Eye (tissue), 1 donor: ENCODE results near the gene FGFR4.

Source experiments
- DNase-seq: peaks from one replicate; pipeline ENCODE4 v3.0.0-alpha.2; 2015

FGFR4 gene

DNA sequence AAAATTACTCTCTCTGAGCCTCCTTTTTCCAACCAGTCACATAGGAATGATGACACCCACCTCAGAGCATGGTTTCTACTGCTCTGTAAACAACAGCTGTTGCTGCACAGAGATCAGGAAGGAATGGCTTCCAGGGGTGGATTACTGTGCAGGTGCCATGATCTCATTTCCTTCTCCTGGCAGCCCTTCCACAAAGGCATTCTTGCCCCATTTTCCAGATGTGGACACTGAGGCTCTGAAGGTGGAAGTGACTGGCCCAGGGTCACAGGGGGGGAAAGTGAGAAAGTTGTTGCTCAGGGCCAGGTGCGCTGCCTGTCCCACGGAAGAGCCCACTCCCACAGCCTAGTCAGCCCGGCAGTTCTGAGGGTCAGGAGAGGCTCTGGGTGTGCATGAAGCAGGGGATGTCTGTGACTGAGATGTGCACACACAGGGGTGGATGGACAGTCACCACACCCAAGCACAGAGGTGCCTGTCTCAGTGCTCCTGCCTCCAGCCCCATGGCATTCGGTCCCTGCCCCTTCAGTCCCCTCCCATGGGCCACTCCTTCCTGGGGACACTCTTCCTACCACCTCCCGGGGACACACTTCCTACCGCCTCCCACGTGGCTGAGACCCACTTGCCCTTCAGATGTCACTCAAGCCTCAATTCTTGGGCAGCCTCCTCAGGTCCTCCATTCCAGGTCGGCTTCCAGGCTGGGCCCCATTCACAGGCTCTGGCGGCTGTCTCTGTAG, 17.0 kb downstream of the FGFR4 start:
- no peak for DNase-seq

DNA sequence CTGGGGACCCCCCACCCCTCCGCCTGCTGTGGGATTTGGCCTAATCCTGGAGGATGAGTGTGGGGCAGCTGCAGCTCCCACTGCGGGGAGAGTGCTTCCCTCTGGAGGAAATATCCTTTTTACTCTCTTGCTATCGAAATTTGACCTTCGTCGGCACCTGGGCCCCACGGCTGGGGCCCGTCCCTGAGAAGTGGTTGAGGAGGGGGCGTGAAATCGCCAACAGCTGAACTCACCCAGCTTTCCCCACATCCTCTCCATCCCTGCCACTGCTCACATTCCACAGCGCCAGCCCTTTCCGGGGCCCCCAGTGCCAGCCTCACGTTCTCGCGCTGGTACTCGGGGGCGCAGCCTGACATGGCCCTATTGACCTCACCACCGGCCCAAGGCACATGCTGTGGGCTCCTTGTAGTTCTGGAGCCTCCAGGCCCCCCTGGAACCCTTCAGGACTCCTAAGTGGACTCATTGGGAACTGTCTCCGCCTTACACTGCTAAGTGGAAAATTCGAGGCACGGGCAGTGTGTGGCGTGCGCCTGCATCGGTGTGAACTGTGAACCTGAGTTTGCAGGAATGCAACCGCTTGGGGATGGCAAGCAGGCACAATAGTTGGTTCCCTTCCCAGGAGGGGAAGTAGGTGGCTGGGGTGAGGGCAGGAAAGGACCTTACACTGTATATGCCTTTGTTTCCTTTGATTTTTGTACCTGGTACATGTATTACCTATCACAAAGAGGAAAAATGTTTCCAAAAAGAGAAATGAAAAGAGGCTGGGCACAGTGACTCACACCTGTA, 19.2 kb downstream of the FGFR4 start:
- no peak for DNase-seq

DNA sequence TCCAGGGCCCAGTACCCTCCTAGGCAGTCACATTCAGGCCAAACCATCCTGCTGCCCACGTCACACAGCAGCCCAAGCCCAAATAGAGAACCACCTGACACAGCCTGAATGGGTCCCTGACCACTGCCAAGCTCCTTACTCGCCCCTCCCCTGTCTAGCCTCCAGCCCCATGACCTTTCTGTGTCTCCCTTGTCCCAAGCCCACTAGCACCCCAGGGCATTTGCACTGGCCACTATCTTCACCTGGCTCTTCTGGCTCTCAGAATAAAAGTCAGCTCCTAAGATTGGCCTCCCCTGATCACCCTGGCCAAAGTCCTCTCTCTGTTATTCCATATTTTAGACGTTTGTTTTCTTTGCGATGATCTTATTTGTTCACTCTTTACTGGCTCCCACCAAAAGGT, 20.4 kb downstream of the FGFR4 start:
- DNase-seq = no peak

DNA sequence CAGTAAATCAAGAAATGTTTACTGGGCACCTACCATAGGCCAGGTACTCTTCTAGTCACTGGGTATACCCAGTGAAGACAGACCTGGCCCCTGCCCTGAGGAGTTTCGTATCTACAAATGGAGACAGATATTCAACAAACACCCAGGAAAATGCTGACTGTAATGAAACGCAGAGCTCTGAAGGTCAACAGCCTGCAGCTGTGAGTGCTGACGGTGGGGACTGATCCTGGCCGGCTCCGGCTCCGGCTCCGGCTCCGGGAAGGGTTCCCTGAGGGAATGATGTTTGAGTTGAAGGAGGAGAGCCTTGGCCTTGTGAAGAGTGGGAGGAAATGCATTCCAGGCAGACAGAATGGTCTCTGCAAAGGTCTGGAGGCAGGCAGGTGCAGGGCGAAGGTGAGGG, 23.1 kb downstream of the FGFR4 start:
- DNase-seq = no peak

DNA sequence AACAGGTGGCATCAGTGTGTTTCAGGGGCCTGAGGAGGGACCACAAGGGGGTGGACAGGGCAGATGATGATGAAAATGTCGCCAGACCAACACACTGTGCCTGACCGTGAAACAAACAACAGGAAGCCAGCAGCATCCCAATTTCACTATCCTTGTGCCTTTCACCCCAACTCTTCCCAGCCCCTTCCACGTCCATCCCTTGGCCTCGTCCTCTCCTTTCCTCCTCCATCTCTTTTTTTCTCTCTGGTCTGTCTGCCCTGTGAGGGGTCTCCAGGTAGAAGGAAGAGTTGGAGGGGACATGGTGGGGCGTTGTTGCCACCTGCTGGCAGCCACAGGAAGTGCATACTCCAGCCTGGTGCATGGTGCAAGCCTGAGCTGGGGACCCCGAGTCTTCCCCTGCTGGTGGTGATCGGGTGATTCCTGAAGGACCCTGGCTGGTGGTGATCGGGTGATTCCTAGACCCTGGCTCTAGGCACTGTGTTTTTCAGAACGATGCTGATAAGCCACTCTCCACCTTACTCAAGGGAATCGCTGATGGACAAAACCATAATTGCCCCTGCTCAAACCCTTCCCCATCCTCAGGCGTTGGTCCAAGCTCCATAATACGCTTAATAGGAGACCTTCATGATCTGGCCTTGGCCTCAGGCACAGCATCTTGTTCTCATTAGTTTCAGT, 25.1 kb downstream of the FGFR4 start:
- peak; percentile 92 for DNase-seq

DNA sequence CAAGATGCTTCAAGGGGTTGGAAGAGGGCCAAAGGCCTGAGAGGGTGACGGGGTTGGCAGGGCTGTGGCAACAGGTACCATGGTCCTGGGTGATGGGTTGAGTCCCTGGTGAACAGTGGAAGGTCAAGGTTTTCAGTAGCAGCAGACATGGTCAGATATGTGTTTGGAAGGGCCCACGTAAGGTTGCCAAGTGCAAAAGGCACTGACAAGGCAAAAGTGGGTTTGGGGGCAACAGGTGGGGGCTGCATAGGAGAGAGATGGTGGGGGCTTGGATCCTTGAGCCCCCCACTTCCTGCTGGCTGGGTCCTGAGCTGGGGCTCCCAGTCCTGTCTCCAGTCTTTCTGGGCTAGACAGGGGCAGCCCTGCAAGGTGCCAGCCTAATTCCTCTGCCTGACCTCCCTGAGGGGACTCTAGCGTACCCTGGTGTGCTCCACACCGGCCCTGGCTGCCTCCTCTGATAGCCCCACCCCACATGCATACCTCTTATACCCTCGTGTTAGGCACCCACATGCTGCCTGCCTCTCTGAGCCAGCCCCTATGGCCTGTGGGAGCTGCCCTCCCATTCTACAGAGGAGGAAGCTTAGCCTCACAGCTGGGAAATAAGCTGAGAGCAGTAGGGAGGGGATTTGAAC, 26.0 kb downstream of the FGFR4 start:
- DNase-seq = no peak

DNA sequence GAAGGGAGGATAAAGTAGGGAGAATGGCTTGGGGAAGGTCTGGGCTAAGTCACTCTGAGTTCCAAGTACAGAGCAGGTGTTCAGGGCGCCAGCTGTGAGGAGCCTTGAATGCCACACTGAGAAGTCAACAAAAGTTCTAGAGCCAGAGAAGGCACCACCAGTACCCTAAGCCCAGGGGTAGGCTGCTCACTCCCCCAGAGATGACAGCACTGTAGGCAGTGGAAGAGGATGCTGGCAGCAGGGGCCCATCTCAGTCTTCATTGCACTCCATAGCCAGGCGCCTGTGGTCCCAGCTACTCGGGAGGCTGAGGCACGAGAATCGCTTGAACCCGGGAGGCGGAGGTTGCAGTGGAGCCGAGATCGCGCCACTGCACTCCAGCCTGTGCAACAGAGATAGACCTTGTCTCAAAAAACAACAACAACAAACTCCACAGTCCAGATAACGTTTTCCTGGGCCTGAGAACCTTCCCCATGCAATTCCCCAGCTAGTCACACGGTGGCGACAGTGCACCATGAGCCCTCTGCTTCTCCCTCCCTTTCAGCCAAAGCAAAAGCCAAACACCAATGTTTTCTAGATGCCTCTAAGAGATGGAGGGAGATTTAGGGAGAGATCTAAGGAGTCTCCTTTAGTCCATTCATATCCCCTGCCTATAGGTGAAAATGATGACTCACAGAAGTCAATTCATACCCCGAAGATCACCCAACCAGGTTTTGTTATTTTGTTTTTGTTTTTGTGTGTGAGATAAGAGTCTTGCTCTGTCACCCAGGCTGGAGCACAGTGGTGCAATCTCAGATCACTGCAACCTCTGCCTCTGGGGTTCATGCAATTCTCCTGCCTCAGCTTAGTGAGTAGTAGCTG, 27.1 kb downstream of the FGFR4 start:
- peak; percentile 94 for DNase-seq

DNA sequence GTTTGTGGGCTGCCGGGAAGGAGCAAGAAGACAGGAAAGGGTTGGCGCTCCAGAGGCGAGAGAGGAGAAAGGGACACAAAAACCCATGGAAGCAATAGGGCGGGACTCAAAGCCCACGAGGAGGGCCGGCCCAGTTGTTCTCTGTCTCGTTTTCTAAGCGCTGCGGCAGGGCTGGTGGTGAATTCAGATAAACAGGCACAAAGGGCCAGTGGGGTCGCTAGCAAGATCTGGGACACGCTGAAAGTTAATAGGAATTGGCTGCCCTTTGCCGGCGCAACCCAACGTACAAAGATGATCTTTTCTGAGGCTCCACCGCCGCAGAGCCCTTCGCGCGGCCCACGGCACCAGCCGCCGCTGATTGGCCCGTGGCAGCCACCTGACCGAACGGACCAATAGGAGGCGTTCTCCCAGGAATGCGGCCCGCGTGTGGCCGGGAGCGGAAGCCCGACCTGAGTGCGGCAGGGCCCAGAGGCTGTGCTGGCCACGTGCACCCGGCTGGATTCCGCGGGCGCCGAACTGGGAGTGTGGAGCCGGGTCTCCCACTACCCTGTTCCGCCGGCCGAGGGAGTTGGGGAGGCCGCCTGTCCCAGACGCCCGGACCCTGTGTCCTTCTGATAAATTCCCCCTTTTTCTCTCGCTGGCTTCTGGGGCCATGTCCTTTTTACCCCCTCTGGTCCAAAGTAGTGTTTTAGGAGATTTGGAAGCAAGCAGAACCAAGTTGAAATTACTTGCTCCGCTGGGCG, 30.1 kb downstream of the FGFR4 start:
- peak; percentile 96 for DNase-seq

DNA sequence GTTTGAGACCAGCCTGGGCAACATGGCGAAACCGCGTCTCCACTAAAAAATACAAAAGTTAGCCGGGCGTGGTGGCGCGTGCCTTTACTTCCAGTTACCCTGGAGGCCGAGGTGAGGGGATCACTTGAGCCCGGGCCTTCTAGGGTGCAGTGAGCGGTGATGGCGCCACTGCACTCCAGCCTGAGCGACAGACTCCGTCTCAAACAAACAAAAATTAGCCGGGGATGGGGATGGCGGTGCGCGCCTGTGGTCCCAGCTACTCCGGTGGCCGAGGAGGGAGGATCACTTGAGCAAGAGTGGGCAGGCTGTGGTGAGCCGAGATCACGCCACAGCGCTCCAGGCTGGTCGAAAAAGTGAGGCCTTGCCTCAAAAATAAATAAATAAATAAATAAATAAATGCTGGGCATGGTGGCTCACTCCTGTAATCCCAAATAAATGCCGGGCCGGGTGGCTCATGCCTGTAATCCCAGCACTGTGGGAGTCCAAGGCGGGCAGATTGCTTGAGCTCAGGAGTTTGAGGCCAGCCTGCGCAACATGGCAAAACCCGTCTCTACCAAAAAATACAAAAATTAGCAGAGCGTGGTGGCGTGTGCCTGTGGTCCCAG, 30.8 kb downstream of the FGFR4 start:
- no peak for DNase-seq

DNA sequence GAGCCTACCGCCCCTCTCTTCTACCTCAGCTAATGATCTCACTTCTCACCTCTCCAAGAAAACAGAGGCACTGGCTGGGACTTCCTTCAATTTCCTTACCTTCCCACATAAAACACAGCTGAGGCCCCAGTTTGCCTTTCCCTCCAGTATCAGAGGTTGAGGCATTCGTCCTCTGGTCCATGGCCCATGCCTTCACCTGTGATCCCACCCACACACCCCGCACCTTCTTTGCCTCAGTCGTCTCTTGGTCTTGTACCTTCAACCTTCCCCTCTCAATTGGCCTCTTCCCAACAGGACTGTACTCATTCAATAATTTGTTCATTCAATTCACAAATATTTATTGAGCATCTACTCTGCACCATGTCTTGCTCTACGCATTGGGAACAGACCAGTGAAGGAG, 35.9 kb downstream of the FGFR4 start:
- DNase-seq = no peak

DNA sequence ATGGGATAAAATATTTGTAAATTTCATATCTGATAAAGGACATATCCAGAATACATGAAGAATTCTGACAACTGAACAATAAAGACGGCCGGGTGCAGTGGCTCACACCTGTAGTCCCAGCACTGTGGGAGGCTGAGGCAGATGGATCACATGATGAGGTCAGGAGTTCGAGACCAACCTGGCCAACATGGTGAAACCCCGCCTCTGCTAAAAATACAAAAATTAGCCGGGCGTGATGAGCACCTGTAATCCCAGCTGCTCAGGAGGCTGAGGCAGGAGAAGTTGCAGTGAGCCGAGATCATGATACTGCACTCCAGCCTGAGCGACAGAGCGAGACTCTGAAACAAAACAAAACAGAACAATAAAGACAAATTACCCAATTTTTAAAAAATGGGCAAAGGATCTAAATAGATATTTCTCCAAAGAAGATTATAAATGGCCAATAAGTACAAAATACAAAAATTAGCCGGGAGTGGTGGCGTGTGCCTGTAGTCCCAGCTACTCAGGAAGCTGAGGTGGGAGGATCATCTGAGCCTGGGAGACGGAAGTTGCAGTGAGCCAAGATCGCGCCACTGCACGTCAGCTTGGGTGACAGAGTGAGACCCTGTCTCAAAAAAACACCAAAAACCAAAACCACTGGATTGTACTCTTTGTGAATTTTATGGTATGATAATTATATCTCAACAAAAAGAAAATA, 37.2 kb downstream of the FGFR4 start:
- DNase-seq = no peak

DNA sequence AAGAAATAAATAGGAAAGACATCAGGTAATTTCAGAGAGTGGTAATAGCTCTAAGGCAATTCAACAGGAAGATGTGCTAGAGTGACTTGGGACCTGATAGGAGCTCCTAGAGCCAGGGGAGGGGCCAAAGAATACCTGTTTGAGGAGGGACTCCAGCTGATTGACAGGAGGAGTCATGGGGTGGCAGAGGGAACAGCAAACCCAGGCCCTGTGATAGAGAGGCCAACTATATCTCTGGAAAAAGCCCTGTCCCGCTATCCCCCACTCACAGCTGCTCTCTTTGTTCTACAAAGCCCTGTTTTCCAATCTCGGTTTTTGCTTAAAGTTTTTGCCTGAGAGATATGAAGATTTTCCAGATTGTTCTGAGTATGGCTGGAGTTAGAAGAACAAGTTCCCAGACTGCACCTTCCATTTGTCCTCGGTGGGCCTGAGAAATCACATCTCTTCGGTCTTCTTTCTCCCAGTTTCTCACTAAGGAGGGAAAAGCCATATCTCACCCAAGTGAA, 37.8 kb downstream of the FGFR4 start:
- no peak for DNase-seq

DNA sequence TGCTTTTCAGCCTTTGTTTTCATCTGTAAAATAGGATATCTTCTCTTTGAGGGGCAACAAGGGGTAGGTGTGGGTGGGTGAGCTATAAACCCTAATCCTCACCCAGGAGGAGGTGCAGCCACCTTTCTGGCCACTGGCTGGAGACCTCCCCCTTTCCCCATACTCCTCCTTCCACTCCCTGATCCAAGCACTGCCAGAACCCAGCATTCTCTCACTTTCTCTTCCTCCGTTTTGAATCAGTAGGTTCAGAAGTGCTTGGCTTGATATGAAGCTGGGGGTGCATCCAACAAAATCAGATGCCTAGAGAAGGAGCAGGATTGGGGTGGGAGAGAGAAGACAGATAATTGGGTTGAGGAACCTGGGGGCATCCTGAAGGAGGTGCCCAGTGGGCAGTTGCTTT, 40.1 kb downstream of the FGFR4 start:
- no peak for DNase-seq

DNA sequence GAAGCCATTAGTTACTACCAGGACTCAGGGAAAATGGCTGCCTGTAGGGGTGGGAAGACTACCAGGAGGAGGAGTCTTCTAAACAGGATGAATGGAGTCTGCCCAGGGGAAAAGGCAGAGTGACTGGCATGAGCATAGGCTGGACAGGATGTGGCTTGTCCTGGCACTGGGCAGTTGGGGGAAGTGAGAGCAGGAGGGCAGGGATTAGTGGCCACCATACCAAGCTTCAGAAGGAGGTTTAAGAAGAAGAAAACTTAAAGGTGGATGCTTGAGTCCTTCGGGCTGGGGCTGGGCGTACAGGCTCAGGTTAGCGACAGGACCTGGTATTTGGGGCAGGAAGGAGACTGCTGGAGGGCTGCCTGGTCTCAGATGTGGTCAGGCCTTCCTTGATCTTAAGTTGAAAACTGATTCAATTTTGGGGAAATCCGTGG, 41.9 kb downstream of the FGFR4 start:
- DNase-seq = no peak

DNA sequence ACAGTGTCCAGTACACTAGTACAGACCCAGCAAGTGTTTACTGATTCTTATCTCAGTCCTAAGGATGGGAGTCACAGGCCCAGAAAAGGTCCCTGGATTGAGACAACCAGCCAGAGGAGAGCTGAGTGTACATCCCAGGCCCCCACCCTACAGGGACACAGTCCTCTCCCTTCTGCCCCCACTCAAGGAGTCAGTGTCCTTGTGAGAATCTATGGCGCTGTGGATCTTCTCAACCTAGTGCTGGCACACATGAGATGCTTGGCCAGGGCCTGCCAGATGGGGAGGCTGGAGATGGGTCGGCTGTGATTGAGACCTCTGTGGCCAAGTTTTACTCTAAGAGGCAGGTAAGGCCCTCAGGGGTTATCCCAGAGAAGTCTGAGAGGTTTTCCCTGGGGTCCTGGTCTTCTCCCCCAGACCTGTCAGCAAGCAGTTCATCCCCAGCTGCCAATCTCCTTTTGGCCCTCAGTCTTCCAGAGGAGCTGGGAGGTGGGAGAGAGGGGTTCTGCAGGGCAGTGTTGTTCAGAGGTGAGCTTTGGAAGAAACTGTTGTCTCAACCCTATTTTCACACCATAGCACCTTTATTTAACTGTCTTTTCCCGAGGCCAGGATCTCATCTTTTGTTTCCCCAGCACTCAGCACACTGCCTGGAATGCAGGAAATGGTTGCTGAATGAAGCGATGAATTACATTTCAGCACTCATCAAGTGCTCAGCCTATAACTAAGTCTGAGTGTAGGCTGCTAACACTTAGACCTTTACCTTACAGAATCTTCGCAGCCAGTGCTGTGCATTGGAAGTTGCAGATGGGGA, 43.7 kb downstream of the FGFR4 start:
- no peak for DNase-seq

DNA sequence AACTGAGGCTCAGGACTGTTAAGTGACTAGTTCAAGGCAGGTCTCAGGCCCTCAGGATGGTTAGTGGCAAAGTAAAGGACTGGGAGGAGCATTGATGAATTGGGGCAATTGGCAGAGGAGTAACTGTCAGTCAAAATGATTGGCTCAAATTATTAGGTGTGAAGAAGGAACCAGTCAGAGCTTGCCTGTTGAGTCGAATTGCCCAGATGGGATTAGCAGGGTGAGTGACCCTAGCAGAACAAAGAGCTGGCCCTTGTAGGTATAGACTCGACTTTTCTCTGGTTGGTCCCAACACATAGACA, 44.3 kb downstream of the FGFR4 start:
- DNase-seq = no peak

DNA sequence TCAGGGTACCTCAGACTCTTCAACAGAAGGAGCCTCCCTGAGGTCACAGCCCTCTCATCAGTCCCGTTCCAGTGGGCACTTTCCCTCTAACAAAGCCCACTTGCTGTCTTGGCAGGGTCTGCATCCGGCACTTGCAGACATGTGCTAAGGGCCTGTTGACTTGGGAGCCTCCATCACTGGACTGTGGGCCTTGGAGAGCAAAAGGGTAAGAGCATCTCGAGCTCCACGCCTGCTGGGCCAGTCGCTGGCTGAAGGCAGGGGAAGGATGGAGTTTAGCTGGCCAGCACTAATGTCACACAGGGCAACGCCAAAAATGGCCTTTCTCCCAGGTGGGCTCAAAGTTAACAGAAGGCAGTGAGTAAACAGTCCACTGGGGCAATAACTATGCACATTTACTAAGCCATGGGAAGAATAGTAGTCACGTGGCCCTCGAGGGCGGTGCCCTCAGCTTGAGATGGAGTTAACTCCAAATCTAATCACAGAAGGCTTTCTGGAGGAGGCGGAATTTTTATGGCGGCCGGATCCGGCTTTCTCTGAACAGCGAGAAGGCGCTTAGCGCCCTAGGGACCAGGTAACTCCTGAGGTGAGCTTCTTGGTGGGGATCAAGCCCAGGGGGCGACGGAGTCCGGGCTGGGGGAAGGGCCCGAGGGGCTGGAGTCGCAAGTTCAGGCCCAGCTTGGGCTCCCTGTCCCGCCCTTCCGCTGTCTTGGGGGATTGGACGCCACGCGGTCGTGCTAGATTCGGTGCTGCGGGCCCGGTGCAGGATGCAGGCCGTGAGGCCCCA, 44.8 kb downstream of the FGFR4 start:
- peak; percentile 26 for DNase-seq

DNA sequence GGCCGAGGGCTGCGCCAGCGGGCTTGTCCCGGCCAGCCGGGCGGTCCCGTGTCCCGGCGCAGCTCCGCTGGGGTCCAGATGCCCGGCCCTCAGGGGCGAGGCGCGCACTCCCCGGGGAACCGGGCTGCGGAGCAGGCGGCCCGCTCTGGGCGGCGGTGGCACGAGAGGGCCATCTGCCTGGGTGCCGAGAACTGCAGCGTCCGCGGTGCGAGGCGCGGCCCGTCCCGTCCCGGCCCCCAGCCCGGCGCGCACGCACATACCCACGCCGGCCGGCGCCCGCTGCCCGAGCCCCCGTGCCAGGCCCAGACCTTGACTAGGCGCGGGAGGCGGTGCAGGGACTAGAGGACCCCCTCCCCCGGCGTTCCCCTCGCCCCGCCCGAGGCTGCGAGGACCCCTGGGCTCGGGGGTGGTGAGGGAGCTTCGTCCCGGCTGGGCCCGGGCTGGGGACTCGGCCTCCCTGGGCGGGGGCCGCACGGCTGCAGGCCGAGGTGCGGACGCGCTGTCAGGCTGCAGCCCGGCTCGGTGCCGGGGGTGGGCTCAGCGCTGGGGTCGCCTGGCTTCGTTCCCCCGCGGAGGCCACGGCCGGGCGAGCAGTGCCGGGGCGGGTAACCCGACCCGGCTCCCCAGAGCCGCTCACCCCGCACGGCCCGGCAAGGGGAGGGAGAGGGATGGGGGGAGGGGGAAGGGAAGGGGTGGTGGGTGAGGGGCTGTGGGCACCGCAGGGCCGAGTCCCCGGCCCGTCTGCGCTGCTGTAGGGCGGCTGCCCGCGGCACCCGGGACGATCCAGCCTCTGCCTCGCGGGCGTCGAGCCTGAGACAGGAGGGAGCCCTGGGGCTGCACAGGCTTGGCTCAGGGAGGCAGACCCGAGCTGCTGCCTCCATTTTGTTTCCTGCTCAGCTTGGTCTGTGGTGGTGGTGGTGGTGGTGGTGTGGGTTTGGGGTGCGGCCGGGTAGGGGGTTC, 45.7 kb downstream of the FGFR4 start:
- DNase-seq = peak; percentile 91
